HCT116 (cell line): Measurements from ENCODE around the gene TAOK3. TPM values are rescaled to one million over a fixed set of nuclear protein-coding genes. Genes with fewer than 3 reads are reported as not detected.

ENCODE experiments used
- ATAC-seq: fragments of 200-7000 bp; cut with Tn5 transposase; 2 replicates; pipeline ENCODE4 v1.9.1; 2020; ENCODE audit warnings: mild to moderate bottlenecking, moderate library complexity
- BruUV-seq: library from RNA; stranded (reverse); fragments of 400-500 nt; replicated peaks from 2 replicates; lab custom pipeline; 2021; lab: Mats Ljungman, UMichigan
- CTCF ChIA-PET: fragments of 300-600 bp; sonication (Branson Sonifier 250); formaldehyde crosslinking; loops from one replicate; lab custom pipeline; 2021; ENCODE audit warnings: antibody characterized with exemption; lab: Charles Lee
- POLR2A ChIA-PET: fragments of 300-600, 350-600 bp; sonication (Branson Sonifier 250); formaldehyde crosslinking; loops from one replicate; lab custom pipeline; 2021; ENCODE audit warnings: antibody characterized with exemption; lab: Charles Lee
- RAD21 ChIA-PET, 2 experiments: fragments of 300-600 bp; sonication (Branson Sonifier 250); formaldehyde crosslinking; loops; one replicate each; lab custom pipeline; 2023; ENCODE audit warnings: low total read pairs in 2 of 2; ENCODE audit not compliant: uncharacterized antibody in 2 of 2, unreplicated experiment in 2 of 2, low non-redundant PET in 1 of 2; lab: Charles Lee
- DNase-seq: peaks from one replicate; pipeline ENCODE4 v3.0.0-alpha.2; 2010; ENCODE audit warnings: low read depth, low spot score
- H2AFZ ChIP-seq: fragments of 200-600 bp; shearing (Covaris generic), sonication (generic); 2 replicates; pipeline ENCODE4 v1.6.1; 2017; ENCODE audit warnings: low read depth, mixed run types, mixed read lengths, antibody characterized with exemption, low read length; ENCODE audit not compliant: poor library complexity, severe bottlenecking
- H3K27ac ChIP-seq: 2 replicates; pipeline ENCODE4 v1.5.1; 2012; ENCODE audit warnings: low read depth, low read length
- H3K27me3 ChIP-seq: fragments of 200-600 bp; sonication (generic); 2 replicates; pipeline ENCODE4 v1.6.1; 2016; ENCODE audit warnings: mixed run types, low read length, mixed read lengths; ENCODE audit not compliant: insufficient read depth
- H3K36me3 ChIP-seq, 2 experiments: fragments of 200-500 bp in 1 of 2; fragments of 200-600 bp in 1 of 2; sonication (Bioruptor generic) in 1 of 2; sonication (generic) in 1 of 2; 2 replicates each; pipeline versions ENCODE4 v1.5.1 to v1.6.1; 2014 to 2016; ENCODE audit warnings: low read length in 2 of 2, inconsistent platforms in 1 of 2, mixed read lengths in 1 of 2, mixed run types in 1 of 2; ENCODE audit not compliant: insufficient read depth in 2 of 2, control insufficient read depth in 1 of 2
- H3K4me1 ChIP-seq, 2 experiments: fragments of 200-600 bp in 1 of 2; sonication (generic) in 1 of 2; 2 replicates each; pipeline versions ENCODE4 v1.5.1 to v1.6.1; 2012 to 2017; ENCODE audit warnings: low read length in 2 of 2, inconsistent platforms in 1 of 2, mild to moderate bottlenecking in 1 of 2, mixed read lengths in 1 of 2, mixed run types in 1 of 2, moderate library complexity in 1 of 2; ENCODE audit not compliant: insufficient read depth in 2 of 2, control insufficient read depth in 1 of 2
- H3K4me2 ChIP-seq: fragments of 200-600 bp; sonication (generic); 2 replicates; pipeline ENCODE4 v1.6.1; 2017; ENCODE audit warnings: mixed run types, low read length, mixed read lengths
- H3K4me3 ChIP-seq, 2 experiments: fragments of 200-600 bp in 1 of 2; sonication (generic) in 1 of 2; replicated peaks in 1 of 2; 2 replicates each; pipeline ENCODE4 v1.5.1; 2011 to 2016; ENCODE audit warnings: low read length in 2 of 2, control low read depth in 1 of 2, low read depth in 1 of 2, mild to moderate bottlenecking in 1 of 2, mixed read lengths in 1 of 2, mixed run types in 1 of 2
- H3K79me2 ChIP-seq: fragments of 200-600 bp; sonication (generic); 2 replicates; pipeline ENCODE4 v1.6.1; 2017; ENCODE audit warnings: mild to moderate bottlenecking, mixed run types, low read length, moderate library complexity, mixed read lengths; ENCODE audit not compliant: insufficient read depth
- H3K9ac ChIP-seq: fragments of 200-600 bp; sonication (generic); 2 replicates; pipeline ENCODE4 v1.6.1; 2016; ENCODE audit warnings: low read length, mixed read lengths
- H3K9me2 ChIP-seq: fragments of 200-600 bp; sonication (generic), shearing (Covaris generic); 2 replicates; pipeline ENCODE4 v1.6.1; 2017; ENCODE audit warnings: mixed run types, mild to moderate bottlenecking, moderate library complexity; ENCODE audit not compliant: insufficient read depth
- H3K9me3 ChIP-seq, 2 experiments: fragments of 200-500 bp in 1 of 2; fragments of 200-600 bp in 1 of 2; sonication (Bioruptor generic) in 1 of 2; sonication (generic) in 1 of 2; 2 replicates each; pipeline ENCODE4 v1.6.1; 2014 to 2017; ENCODE audit warnings: low read length in 2 of 2, mixed read lengths in 2 of 2, inconsistent platforms in 1 of 2, low read depth in 1 of 2, mild to moderate bottlenecking in 1 of 2, mixed run types in 1 of 2, moderate library complexity in 1 of 2; ENCODE audit not compliant: control insufficient read depth in 1 of 2, insufficient read depth in 1 of 2
- H4K20me1 ChIP-seq: fragments of 200-600 bp; sonication (generic), shearing (Covaris generic); 2 replicates; pipeline ENCODE4 v1.6.1; 2017; ENCODE audit warnings: mixed run types, mild to moderate bottlenecking, moderate library complexity; ENCODE audit not compliant: insufficient read depth
- ATF3 ChIP-seq: IDR thresholded peaks from 2 replicates; pipeline ENCODE4 v1.6.1; 2012
- CEBPB ChIP-seq: IDR thresholded peaks from 2 replicates; pipeline ENCODE4 v1.6.1; 2012; ENCODE audit warnings: low read depth
- CTCF ChIP-seq, 3 experiments: fragments of 200-600 bp in 1 of 3; sonication (generic) in 1 of 3; IDR thresholded peaks in 2 of 3; conservative IDR thresholded peaks in 1 of 3; 2 replicates each; pipeline ENCODE4 v1.5.1; 2012 to 2017; ENCODE audit warnings: low read depth in 2 of 3, low read length in 2 of 3, antibody characterized with exemption in 1 of 3, borderline replicate concordance in 1 of 3, control low read depth in 1 of 3, mild to moderate bottlenecking in 1 of 3, mixed read lengths in 1 of 3, mixed run types in 1 of 3, moderate library complexity in 1 of 3; ENCODE audit not compliant: insufficient read depth in 1 of 3
- ELF1 ChIP-seq: IDR thresholded peaks from 2 replicates; pipeline ENCODE4 v1.6.1; 2012; ENCODE audit warnings: low read depth, borderline replicate concordance
- EZH2 ChIP-seq: fragments of 200-600 bp; sonication (generic); IDR thresholded peaks from 2 replicates; pipeline ENCODE4 v1.6.1; 2017; ENCODE audit warnings: antibody characterized with exemption, mixed run types
- EZH2phosphoT487 ChIP-seq: fragments of 200-600 bp; IDR thresholded peaks from 2 replicates; pipeline ENCODE4 v1.6.1; 2018; ENCODE audit warnings: antibody characterized with exemption, borderline replicate concordance
- JUND ChIP-seq: IDR thresholded peaks from 2 replicates; pipeline ENCODE4 v1.6.1; 2012
- POLR2A ChIP-seq: IDR thresholded peaks from 2 replicates; pipeline ENCODE4 v1.7.0; 2011; ENCODE audit warnings: borderline replicate concordance; ENCODE audit not compliant: insufficient read depth, insufficient read length; ENCODE audit errors: extremely low read depth
- POLR2AphosphoS5 ChIP-seq: IDR thresholded peaks from 2 replicates; pipeline ENCODE4 v1.6.1; 2011; ENCODE audit warnings: mild to moderate bottlenecking, low read depth, low read length, moderate library complexity
- RAD21 ChIP-seq: IDR thresholded peaks from 2 replicates; pipeline ENCODE4 v1.6.1; 2012; ENCODE audit warnings: low read depth, mild to moderate bottlenecking
- REST ChIP-seq: IDR thresholded peaks from 2 replicates; pipeline ENCODE4 v1.6.1; 2012; ENCODE audit warnings: low read depth
- SRF ChIP-seq: IDR thresholded peaks from 2 replicates; pipeline ENCODE4 v1.6.1; 2012; ENCODE audit warnings: low read depth
- YY1 ChIP-seq: IDR thresholded peaks from 2 replicates; pipeline ENCODE4 v1.6.1; 2011; ENCODE audit warnings: low read length, low read depth, moderate library complexity, mild to moderate bottlenecking; ENCODE audit not compliant: insufficient replicate concordance; ENCODE audit errors: extremely low read depth
- ZBTB33 ChIP-seq: IDR thresholded peaks from 2 replicates; pipeline ENCODE4 v1.6.1; 2011; ENCODE audit warnings: mild to moderate bottlenecking, low read length, moderate library complexity; ENCODE audit not compliant: insufficient replicate concordance; ENCODE audit errors: extremely low read depth
- intact Hi-C: fragments of 100-400 bp; cut with micrococcal nuclease; formaldehyde crosslinking; loops from 2 replicates; pipeline ENCODE4 v1.10.0; 2022
- total RNA-seq: library from RNA; stranded (reverse); gene quantifications from one replicate; pipeline ENCODE4 v1.2.1, GENCODE V29; 2021; ENCODE audit not compliant: unreplicated experiment

TAOK3 gene
- total RNA-seq, 1 experiment from 2014 or later = 10.5 TPM

GRCh38 chr12:118334939-118335567, 37.7 kb downstream of the TAOK3 start (continued):
- no peak for TF ChIP-seq ZBTB33
- TF ChIP-seq JUND = no peak
- no peak for TF ChIP-seq ELF1
- TF ChIP-seq, all 23 proteins: peak for 0

- intact Hi-C loops = no loop called here
- no peaks in the 10 kb centered on the region for H3K27me3 ChIP-seq
- ChIA-PET RAD21 (no interaction called here), CTCF (no interaction called here), POLR2A (no interaction called here)
- no TSS peak for BruUV-seq
- H3K4me1 ChIP-seq = no peaks in the 10 kb centered on the region
- no peak overlapping the region for H3K27ac ChIP-seq
- no peaks in the 10 kb centered on the region for H3K79me2 ChIP-seq
- no peak for DNase-seq
- H3K9ac ChIP-seq = no peak overlapping the region
- no peak overlapping the region for H2AFZ ChIP-seq
- no peak overlapping the region for H3K4me2 ChIP-seq
- H4K20me1 ChIP-seq = no peaks in the 10 kb centered on the region
- no peaks in the 10 kb centered on the region for H3K9me3 ChIP-seq
- no peak overlapping the region for H3K4me3 ChIP-seq
- H3K9me2 ChIP-seq = no peaks in the 10 kb centered on the region; the same call in 1 of the 2 replicates
- ATAC-seq = no peak
- no peaks in the 10 kb centered on the region for H3K36me3 ChIP-seq
- TF ChIP-seq POLR2AphosphoS5 (no peak), YY1 (no peak), EZH2 (no peak), RAD21 (no peak), REST (no peak), EZH2phosphoT487 (no peak), CTCF (IDR thresholded peaks at IDR 0.05 in 2 of 3, conservative IDR thresholded peaks at IDR 0.05 in 1 of 3; ENCODE audit: borderline replicate concordance in 1 of 3, insufficient read depth in 1 of 3, low read depth in 2 of 3, low read length in 2 of 3) (no peak), ZBTB33 (no peak), SRF (no peak), CEBPB (no peak), POLR2A (no peak), ATF3 (no peak)
These were observed 38.5 kb downstream of the TAOK3 start for GRCh38 chr12:118334241-118334640.
